Measurements from ENCODE around the gene TMEM150B. TPM values are rescaled to one million over a fixed set of nuclear protein-coding genes. Genes with fewer than 3 reads are reported as not detected.

The TMEM150B gene
- total and polyA plus RNA-seq, 2 experiments from 2014 or later, result 0.29 TPM; not detected in 1

- Histone ChIP-seq H4K20me1 (replicated peaks; ENCODE audit: insufficient read depth) (no peaks in the 10 kb centered on the region; the same call in 1 of the 2 replicates), H3K27ac (ENCODE audit: low read depth) (no peak overlapping the region), H2AFZ (peak overlapping the region; percentile 99), H3K27me3 (ENCODE audit: insufficient read depth) (no peaks in the 10 kb centered on the region), H3F3A (replicated peaks; ENCODE audit: low read depth) (peaks cover 4% of the 10 kb centered on the region; the same call in 1 of the 2 replicates), H3K4me3 (peak overlapping the region; percentile 60), H3K79me2 (replicated peaks; ENCODE audit: insufficient read depth) (no peaks in the 10 kb centered on the region), H3K4me2 (peak overlapping the region; percentile 87), H3K9me2 (ENCODE audit: insufficient read depth) (no peaks in the 10 kb centered on the region), H3K36me3 (ENCODE audit: insufficient read depth) (no peaks in the 10 kb centered on the region), H3K4me1 (ENCODE audit: insufficient read depth) (peaks cover 5% of the 10 kb centered on the region; the same call in 1 of the 2 replicates)
- ATAC-seq (peak; percentile 96), DNase-seq (ENCODE audit: low spot score) (peak; percentile 97)
- TF ChIP-seq, protein P1, sequence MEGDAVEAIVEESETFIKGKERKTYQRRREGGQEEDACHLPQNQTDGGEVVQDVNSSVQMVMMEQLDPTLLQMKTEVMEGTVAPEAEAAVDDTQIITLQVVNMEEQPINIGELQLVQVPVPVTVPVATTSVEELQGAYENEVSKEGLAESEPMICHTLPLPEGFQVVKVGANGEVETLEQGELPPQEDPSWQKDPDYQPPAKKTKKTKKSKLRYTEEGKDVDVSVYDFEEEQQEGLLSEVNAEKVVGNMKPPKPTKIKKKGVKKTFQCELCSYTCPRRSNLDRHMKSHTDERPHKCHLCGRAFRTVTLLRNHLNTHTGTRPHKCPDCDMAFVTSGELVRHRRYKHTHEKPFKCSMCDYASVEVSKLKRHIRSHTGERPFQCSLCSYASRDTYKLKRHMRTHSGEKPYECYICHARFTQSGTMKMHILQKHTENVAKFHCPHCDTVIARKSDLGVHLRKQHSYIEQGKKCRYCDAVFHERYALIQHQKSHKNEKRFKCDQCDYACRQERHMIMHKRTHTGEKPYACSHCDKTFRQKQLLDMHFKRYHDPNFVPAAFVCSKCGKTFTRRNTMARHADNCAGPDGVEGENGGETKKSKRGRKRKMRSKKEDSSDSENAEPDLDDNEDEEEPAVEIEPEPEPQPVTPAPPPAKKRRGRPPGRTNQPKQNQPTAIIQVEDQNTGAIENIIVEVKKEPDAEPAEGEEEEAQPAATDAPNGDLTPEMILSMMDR (conservative IDR thresholded peaks at IDR 0.05; ENCODE audit: low read depth in 2 of 2), result no peak
- no peak for TF ChIP-seq EZH2phosphoT487 (IDR thresholded peaks at IDR 0.05; ENCODE audit: unreplicated experiment)
- no peak for TF ChIP-seq NANOG (IDR thresholded peaks at IDR 0.05; ENCODE audit: borderline replicate concordance)
- TF ChIP-seq, protein P2, sequence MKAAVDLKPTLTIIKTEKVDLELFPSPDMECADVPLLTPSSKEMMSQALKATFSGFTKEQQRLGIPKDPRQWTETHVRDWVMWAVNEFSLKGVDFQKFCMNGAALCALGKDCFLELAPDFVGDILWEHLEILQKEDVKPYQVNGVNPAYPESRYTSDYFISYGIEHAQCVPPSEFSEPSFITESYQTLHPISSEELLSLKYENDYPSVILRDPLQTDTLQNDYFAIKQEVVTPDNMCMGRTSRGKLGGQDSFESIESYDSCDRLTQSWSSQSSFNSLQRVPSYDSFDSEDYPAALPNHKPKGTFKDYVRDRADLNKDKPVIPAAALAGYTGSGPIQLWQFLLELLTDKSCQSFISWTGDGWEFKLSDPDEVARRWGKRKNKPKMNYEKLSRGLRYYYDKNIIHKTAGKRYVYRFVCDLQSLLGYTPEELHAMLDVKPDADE (IDR thresholded peaks at IDR 0.05), result peak; percentile 95
- no peak for TF ChIP-seq REST (IDR thresholded peaks at IDR 0.05; ENCODE audit: unreplicated experiment)
- TF ChIP-seq EZH2 (IDR thresholded peaks at IDR 0.05; ENCODE audit: low read depth, unreplicated experiment), result no peak
- no peak for TF ChIP-seq ZNF114 (CRISPR knock-in tag; IDR thresholded peaks at IDR 0.05)
- TF ChIP-seq STAT1 (IDR thresholded peaks at IDR 0.05; ENCODE audit: unreplicated experiment), result no peak
- Mint-ChIP-seq H3K27me3 (ENCODE audit: insufficient read depth, low read depth, poor library complexity) (peaks cover 9% of the 10 kb centered on the region), H3K36me3 (ENCODE audit: low read depth) (no peaks in the 10 kb centered on the region; the same call in 2 of the 3 replicates), H3K9me3 (no peaks in the 10 kb centered on the region; the same call in 2 of the 3 replicates), H3K4me1 (peaks cover 15% of the 10 kb centered on the region), H3K4me3 (peak overlapping the region; percentile 77), H3K27ac (peak overlapping the region; percentile 70; the same call in 1 of the 2 replicates)
These were observed 5.4 kb downstream of the TMEM150B start for GRCh38 chr19:55319785-55320184.

DNA sequence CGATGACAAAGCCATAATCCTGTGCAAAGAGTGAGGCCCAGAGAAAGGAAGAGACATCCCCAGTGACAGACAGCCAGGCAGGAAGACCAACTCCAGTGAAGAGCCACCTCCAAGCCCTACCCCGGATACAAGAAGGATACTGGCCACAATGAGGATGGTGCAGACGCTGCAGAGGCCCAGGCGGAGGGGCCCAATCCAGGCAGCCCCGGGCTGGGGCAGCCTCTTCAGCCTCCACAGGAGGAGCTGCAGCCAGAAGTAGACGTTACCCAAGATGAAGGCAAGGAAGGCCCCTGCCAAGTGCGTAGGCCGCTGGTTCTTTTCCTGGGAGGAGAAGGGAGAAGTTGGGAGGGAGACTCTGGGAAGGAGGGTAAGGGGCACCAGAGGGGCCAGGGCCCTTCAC is 8.5 kb downstream of the TMEM150B start:
- Histone ChIP-seq H3F3A (replicated peaks; ENCODE audit: low read depth) (no peaks in the 10 kb centered on the region; the same call in 1 of the 2 replicates), H3K27me3 (ENCODE audit: insufficient read depth) (no peaks in the 10 kb centered on the region), H3K27ac (ENCODE audit: low read depth) (no peak overlapping the region), H3K9me2 (ENCODE audit: insufficient read depth) (no peaks in the 10 kb centered on the region), H4K20me1 (replicated peaks; ENCODE audit: insufficient read depth) (no peaks in the 10 kb centered on the region; the same call in 1 of the 2 replicates), H3K36me3 (ENCODE audit: insufficient read depth) (no peaks in the 10 kb centered on the region), H3K79me2 (replicated peaks; ENCODE audit: insufficient read depth) (no peaks in the 10 kb centered on the region), H3K4me1 (ENCODE audit: insufficient read depth) (peaks cover 10% of the 10 kb centered on the region; the same call in 1 of the 2 replicates), H3K4me3 (no peak overlapping the region), H2AFZ (no peak overlapping the region), H3K4me2 (no peak overlapping the region)
- Mint-ChIP-seq H3K4me3 (no peak overlapping the region), H3K9me3 (no peaks in the 10 kb centered on the region), H3K4me1 (peaks cover 11% of the 10 kb centered on the region), H3K36me3 (ENCODE audit: low read depth) (no peaks in the 10 kb centered on the region; the same call in 2 of the 3 replicates), H3K27me3 (ENCODE audit: insufficient read depth, low read depth, poor library complexity) (peaks cover 16% of the 10 kb centered on the region), H3K27ac (no peak overlapping the region)
- DNase-seq (ENCODE audit: low spot score) (peak; percentile 47), ATAC-seq (no peak; the same call in 2 of the 3 replicates)
- TF ChIP-seq EZH2phosphoT487 (IDR thresholded peaks at IDR 0.05; ENCODE audit: unreplicated experiment) (no peak), CREB1 (CRISPR knock-in tag; IDR thresholded peaks at IDR 0.05; ENCODE audit: low read depth) (no peak), ZNF114 (CRISPR knock-in tag; IDR thresholded peaks at IDR 0.05) (no peak), REST (IDR thresholded peaks at IDR 0.05; ENCODE audit: unreplicated experiment) (no peak), ZNF331 (CRISPR knock-in tag; IDR thresholded peaks at IDR 0.05; ENCODE audit: low read depth) (no peak), NANOG (IDR thresholded peaks at IDR 0.05; ENCODE audit: borderline replicate concordance) (no peak), STAT1 (IDR thresholded peaks at IDR 0.05; ENCODE audit: unreplicated experiment) (no peak), JUNB (IDR thresholded peaks at IDR 0.05; ENCODE audit: unreplicated experiment) (no peak)
- TF ChIP-seq, protein P2 (IDR thresholded peaks at IDR 0.05), result no peak

Measured in GM23338 (cell line).